GM12878 (cell line): ENCODE results near the gene HPF1. TPM values are rescaled to one million over a fixed set of nuclear protein-coding genes. Genes with fewer than 3 reads are reported as not detected.

Experiments used
- ATAC-seq: fragments of 200-7000 bp; cut with Tn5 transposase; 3 replicates; pipeline ENCODE4 v1.9.1; 2020; ENCODE audit warnings: mild to moderate bottlenecking, moderate library complexity
- BruUV-seq: library from RNA; stranded (reverse); fragments of 400-500 nt; replicated peaks from 2 replicates; lab custom pipeline; 2021; lab: Mats Ljungman, UMichigan
- CTCF ChIA-PET: fragments of 300-600 bp; sonication (Branson Sonifier 250); formaldehyde crosslinking; extraction: SDS; loops from one replicate; lab custom pipeline; 2021; ENCODE audit warnings: inconsistent platforms; lab: Yijun Ruan, JAX
- POLR2A ChIA-PET: fragments of 350-600 bp; formaldehyde crosslinking; extraction: SDS; loops from one replicate; lab custom pipeline; 2021; ENCODE audit warnings: inconsistent platforms; lab: Charles Lee
- RAD21 ChIA-PET: fragments of 300-600 bp; sonication (Branson Sonifier 250); formaldehyde crosslinking; loops from one replicate; lab custom pipeline; 2023; ENCODE audit warnings: antibody characterized with exemption; ENCODE audit not compliant: unreplicated experiment; lab: Charles Lee
- SMC1A ChIA-PET: fragments of 300-600 bp; sonication (Branson Sonifier 250); formaldehyde crosslinking; loops from one replicate; lab custom pipeline; 2023; ENCODE audit not compliant: unreplicated experiment, uncharacterized antibody; lab: Charles Lee
- DNase-seq: peaks from one replicate; pipeline ENCODE4 v3.0.0-alpha.2; 2011; ENCODE audit warnings: low read depth, low spot score
- FAIRE-seq: peaks from 3 replicates; lab custom pipeline; 2011; peaks lifted over from hg19 to GRCh38; lab: Jason Lieb, UNC
- H2AFZ ChIP-seq: 2 replicates; pipeline ENCODE4 v1.6.0; 2011; ENCODE audit warnings: low read depth, low read length, control low read depth; ENCODE audit not compliant: control insufficient read depth
- H3K27ac ChIP-seq: 2 replicates; pipeline ENCODE4 v1.5.1; 2011; ENCODE audit warnings: control low read depth; ENCODE audit not compliant: control insufficient read depth, insufficient read depth
- H3K27me3 ChIP-seq, 2 experiments: replicated peaks in 1 of 2; 2 replicates each; pipeline versions ENCODE4 v1.6.0 to v1.6.1; 2011; ENCODE audit warnings: low read length in 1 of 2; ENCODE audit not compliant: control insufficient read depth in 2 of 2, insufficient read depth in 2 of 2
- H3K36me3 ChIP-seq, 2 experiments: 2 replicates each; pipeline ENCODE4 v1.5.1; 2011; ENCODE audit warnings: low read length in 1 of 2; ENCODE audit not compliant: control insufficient read depth in 2 of 2, insufficient read depth in 2 of 2
- H3K4me1 ChIP-seq: 2 replicates; pipeline ENCODE4 v1.6.1; 2011; ENCODE audit warnings: mild to moderate bottlenecking, low read length, moderate library complexity, mixed read lengths; ENCODE audit not compliant: control insufficient read depth, insufficient read depth
- H3K4me2 ChIP-seq: 2 replicates; pipeline ENCODE4 v1.6.0; 2011; ENCODE audit warnings: control low read depth; ENCODE audit not compliant: control insufficient read depth, insufficient read depth
- H3K4me3 ChIP-seq: fragments of 200-600 bp; sonication (generic); 2 replicates; pipeline ENCODE4 v1.5.1; 2016
- H3K79me2 ChIP-seq: 2 replicates; pipeline ENCODE4 v1.6.0; 2011; ENCODE audit warnings: low read length; ENCODE audit not compliant: control insufficient read depth, insufficient read depth
- H3K9ac ChIP-seq: 2 replicates; pipeline ENCODE4 v1.8.0; 2011; ENCODE audit warnings: low read length, control low read depth, mixed read lengths; ENCODE audit not compliant: control insufficient read depth, insufficient read depth
- H3K9me3 ChIP-seq: replicated peaks from 3 replicates; pipeline ENCODE4 v1.5.1; 2011; ENCODE audit warnings: mild to moderate bottlenecking, low read length; ENCODE audit not compliant: control insufficient read depth, insufficient read depth
- H4K20me1 ChIP-seq: 2 replicates; pipeline ENCODE4 v1.6.0; 2011; ENCODE audit not compliant: control insufficient read depth, insufficient read depth
- BMI1 ChIP-seq: fragments of 450-650 bp; IDR thresholded peaks from 2 replicates; pipeline ENCODE4 v1.6.1; 2016; ENCODE audit warnings: mild to moderate bottlenecking, moderate library complexity, borderline replicate concordance
- E4F1 ChIP-seq: fragments of 450-650 bp; IDR thresholded peaks from 2 replicates; pipeline ENCODE4 v1.6.1; 2018; ENCODE audit warnings: borderline replicate concordance, mild to moderate bottlenecking; ENCODE audit not compliant: partially characterized antibody
- GABPA ChIP-seq: IDR thresholded peaks from 2 replicates; pipeline ENCODE4 v1.6.1; 2014; ENCODE audit warnings: antibody characterized with exemption, low read depth, mild to moderate bottlenecking, inconsistent platforms
- MTA2 ChIP-seq: fragments of 450-650 bp; IDR thresholded peaks from 2 replicates; pipeline ENCODE4 v1.6.1; 2016; ENCODE audit warnings: low read depth, mild to moderate bottlenecking, moderate library complexity
- MYB ChIP-seq: fragments of 150-350 bp; IDR thresholded peaks from 2 replicates; pipeline ENCODE4 v1.6.1; 2014; ENCODE audit warnings: mild to moderate bottlenecking, low read depth, low read length, borderline replicate concordance
- NBN ChIP-seq: fragments of 450-650 bp; IDR thresholded peaks from 2 replicates; pipeline ENCODE4 v1.6.1; 2016
- NFIC ChIP-seq: IDR thresholded peaks from 2 replicates; pipeline ENCODE4 v1.6.1; 2012; ENCODE audit warnings: low read depth, mild to moderate bottlenecking, inconsistent platforms, low read length, moderate library complexity
- NFYB ChIP-seq: IDR thresholded peaks from 2 replicates; pipeline ENCODE4 v1.6.1; 2011; ENCODE audit warnings: low read depth, mild to moderate bottlenecking, low read length, improper control_type of control experiment, moderate library complexity; ENCODE audit not compliant: insufficient read depth
- PAX5 ChIP-seq: IDR thresholded peaks from 2 replicates; pipeline ENCODE4 v1.6.1; 2011; ENCODE audit warnings: low read depth, low read length, borderline replicate concordance
- RCOR1 ChIP-seq: conservative IDR thresholded peaks from 2 replicates; pipeline ENCODE4 v1.6.1; 2012; ENCODE audit warnings: low read depth, low read length, improper control_type of control experiment
- SUPT20H ChIP-seq: IDR thresholded peaks from 2 replicates; pipeline ENCODE4 v1.6.1; 2011; ENCODE audit warnings: low read depth, mild to moderate bottlenecking, low read length, moderate library complexity, borderline replicate concordance; ENCODE audit not compliant: control insufficient read depth
- TCF12 ChIP-seq: IDR thresholded peaks from 2 replicates; pipeline ENCODE4 v1.6.1; 2011; ENCODE audit warnings: low read depth, mild to moderate bottlenecking, low read length
- USF1 ChIP-seq: IDR thresholded peaks from 2 replicates; pipeline ENCODE4 v1.6.1; 2011; ENCODE audit warnings: borderline replicate concordance, low read depth, mild to moderate bottlenecking, moderate library complexity, mixed read lengths, low read length; ENCODE audit not compliant: insufficient read depth; ENCODE audit errors: extremely low read length
- ZBTB11 ChIP-seq: fragments of 450-650 bp; formaldehyde crosslinking; IDR thresholded peaks from 2 replicates; pipeline ENCODE4 v1.5.0; 2022; ENCODE audit warnings: mild to moderate bottlenecking, missing genetic modification characterization
- ZNF384 ChIP-seq: IDR thresholded peaks from 2 replicates; pipeline ENCODE4 v1.6.1; 2012; ENCODE audit warnings: low read depth, mild to moderate bottlenecking, low read length, improper control_type of control experiment, borderline replicate concordance
- WGBS: methylation state at CpG from one replicate; pipeline ENCODE4 v1.1.6; 2016; ENCODE audit warnings: low lambda C conversion rate; ENCODE audit not compliant: insufficient replicate concordance, insufficient coverage; ENCODE audit errors: missing lambda C conversion rate; 5-methylcytosine and 5-hydroxymethylcytosine counted together
- in situ Hi-C: fragments of 300-500 bp; cut with MboI; formaldehyde crosslinking; loops from 9 replicates; pipeline ENCODE4 v1.14.3; 2018; ENCODE audit warnings: mixed read lengths
- intact Hi-C: fragments of 100-400 bp; cut with micrococcal nuclease; formaldehyde crosslinking; loops from one replicate; pipeline ENCODE4 v1.14.2; 2022; ENCODE audit not compliant: unreplicated experiment
- polyA plus RNA-seq, 11 experiments: library from polyadenylated mRNA; depleted of rRNA in 4 of 11; unstranded in 6 of 11; stranded (reverse) in 5 of 11; fragments of >200 nt; fragmentation: Nextera tagmentation in 4 of 11; fragmentation: Illumina TruSeq in 1 of 11; extraction: Ambion mirVana in 4 of 11; extraction: Trizol in 1 of 11; gene quantifications; 1 replicate in 1 of 11; 2 replicates in 10 of 11; pipeline versions ENCODE4 v1.2.1 to v1.2.3, GENCODE V29; 2011 to 2016; ENCODE audit warnings: inconsistent platforms in 2 of 11, missing spikeins in 2 of 11, low read depth in 1 of 11
- total RNA-seq, 4 experiments: library from RNA; depleted of rRNA in 3 of 4; stranded (reverse); fragments of >200 nt in 3 of 4; fragmentation: Illumina TruSeq in 1 of 4; extraction: Trizol in 1 of 4; gene quantifications; 2 replicates each; pipeline versions ENCODE4 v1.2.1 to v1.2.3, GENCODE V29; 2013 to 2021
- TF ChIP-seq, protein P1 (sequence below): IDR thresholded peaks from 2 replicates; pipeline ENCODE4 v1.6.1; 2011; ENCODE audit warnings: low read depth, mild to moderate bottlenecking, low read length, moderate library complexity, borderline replicate concordance; ENCODE audit errors: extremely low read depth

HPF1 gene
- total and polyA plus RNA-seq, 10 of the 15 experiments (the other 5 are each of a cell fraction or from before 2014, with no cell fraction given): 31.2 to 93.5 (median 48.7) TPM

DNA sequence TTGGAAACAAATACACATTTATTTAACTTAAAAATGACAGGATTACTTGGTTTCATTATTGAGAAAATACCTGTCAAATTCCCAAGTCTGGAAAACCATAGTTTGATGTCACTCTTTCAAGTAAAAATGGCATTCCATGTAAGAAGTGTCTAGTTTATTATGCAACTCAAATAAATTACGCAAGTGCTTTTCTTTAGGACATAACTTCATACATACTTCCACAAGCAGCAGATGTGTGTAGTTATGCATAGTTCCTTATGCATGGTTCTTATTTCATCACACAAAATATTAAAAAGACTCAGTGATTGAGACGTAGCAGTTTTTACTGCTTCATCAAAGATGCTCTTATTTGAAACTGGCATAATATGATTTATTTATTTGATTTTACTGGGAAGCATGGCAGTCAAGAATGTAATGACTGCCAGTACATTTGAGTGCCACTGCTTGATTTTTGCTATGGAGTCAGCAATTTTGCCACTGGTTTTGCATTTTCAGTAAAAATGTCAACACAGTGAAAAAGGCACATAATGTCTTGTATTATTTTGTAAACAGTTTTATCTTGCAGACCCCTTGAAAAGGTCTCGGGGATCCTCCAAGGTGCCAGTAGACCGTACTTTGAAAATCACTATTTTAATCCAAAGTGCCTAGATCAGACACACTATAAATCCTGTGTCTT lies 75.2 kb downstream of the HPF1 start:
- H4K20me1 ChIP-seq: no peaks in the 10 kb centered on the region
- in situ Hi-C loops (no loop called here), intact Hi-C loops (no loop called here)
- H3K27me3 ChIP-seq: no peaks in the 10 kb centered on the region
- no peaks in the 10 kb centered on the region for H3K9me3 ChIP-seq
- ChIA-PET SMC1A (interaction anchor here (0.9 to 3.0 kb wide), 4 partner anchors 10 to 22 kb away, joined by 3 to 11 read pairs (median 7); no protein-coding TSS in a partner anchor), RAD21 (no interaction called here), CTCF (no interaction called here), POLR2A (no interaction called here)
- no peak overlapping the region for H3K4me3 ChIP-seq
- no peak for FAIRE-seq
- H3K4me1 ChIP-seq: no peaks in the 10 kb centered on the region
- H3K4me2 ChIP-seq: no peak overlapping the region
- WGBS: 98% methylated on average over 4 of the region's 4 CpGs
- no peak overlapping the region for H3K9ac ChIP-seq
- no TSS peak for BruUV-seq
- TF ChIP-seq MYB (no peak), MTA2 (no peak), PAX5 (no peak), ZBTB11 (CRISPR knock-in tag) (no peak), GABPA (no peak), USF1 (no peak), NFYB (no peak), TCF12 (no peak), NFIC (no peak), E4F1 (no peak), NBN (no peak), SUPT20H (no peak), ZNF384 (no peak), BMI1 (no peak), RCOR1 (no peak)
- TF ChIP-seq, protein P1, sequence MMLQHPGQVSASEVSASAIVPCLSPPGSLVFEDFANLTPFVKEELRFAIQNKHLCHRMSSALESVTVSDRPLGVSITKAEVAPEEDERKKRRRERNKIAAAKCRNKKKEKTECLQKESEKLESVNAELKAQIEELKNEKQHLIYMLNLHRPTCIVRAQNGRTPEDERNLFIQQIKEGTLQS: no peak
- no peaks in the 10 kb centered on the region; a peak in 1 of 4 replicates for H3K36me3 ChIP-seq
- no peak overlapping the region for H3K27ac ChIP-seq
- no peaks in the 10 kb centered on the region for H3K79me2 ChIP-seq
- no peak for DNase-seq
- ATAC-seq: no peak
- H2AFZ ChIP-seq: no peak overlapping the region
